Measurements from ENCODE around the gene MAPK1. TPM values are rescaled to one million over a fixed set of nuclear protein-coding genes. Genes with fewer than 3 reads are reported as not detected.
"Not testable (repeated sequence)": the region's sequence is repeated elsewhere in the genome, so short reads cannot be mapped to it uniquely, and the experiment has no call there.

MAPK1 gene
- 73.2 TPM for polyA plus RNA-seq (2012; ENCODE audit: insufficient read depth, insufficient read length)

GRCh38 chr22:21867528-21868266, at the start of gene MAPK1:
Gene MAPK1, minus strand, starts transcription at chr22:21867645. Its CDS starts 205 bp downstream, at chr22:21867440.
- DNase-seq (ENCODE audit: low read depth, low spot score): peak; percentile 84
- H3K4me3 ChIP-seq (ENCODE audit: low read length): peak within 1 kb of the TSS; percentile 89

- H3K4me3 ChIP-seq (ENCODE audit: low read length): no peak overlapping the region
- DNase-seq (ENCODE audit: low read depth, low spot score): no peak
Observed at GRCh38 chr22:21916309-21916918, 49.0 kb upstream of the MAPK1 start.

GRCh38 chr22:21915624-21916308, 48.3 kb upstream of the MAPK1 start:
- no peak for DNase-seq (ENCODE audit: low read depth, low spot score)
- H3K4me3 ChIP-seq (ENCODE audit: low read length): no peak overlapping the region

DNA sequence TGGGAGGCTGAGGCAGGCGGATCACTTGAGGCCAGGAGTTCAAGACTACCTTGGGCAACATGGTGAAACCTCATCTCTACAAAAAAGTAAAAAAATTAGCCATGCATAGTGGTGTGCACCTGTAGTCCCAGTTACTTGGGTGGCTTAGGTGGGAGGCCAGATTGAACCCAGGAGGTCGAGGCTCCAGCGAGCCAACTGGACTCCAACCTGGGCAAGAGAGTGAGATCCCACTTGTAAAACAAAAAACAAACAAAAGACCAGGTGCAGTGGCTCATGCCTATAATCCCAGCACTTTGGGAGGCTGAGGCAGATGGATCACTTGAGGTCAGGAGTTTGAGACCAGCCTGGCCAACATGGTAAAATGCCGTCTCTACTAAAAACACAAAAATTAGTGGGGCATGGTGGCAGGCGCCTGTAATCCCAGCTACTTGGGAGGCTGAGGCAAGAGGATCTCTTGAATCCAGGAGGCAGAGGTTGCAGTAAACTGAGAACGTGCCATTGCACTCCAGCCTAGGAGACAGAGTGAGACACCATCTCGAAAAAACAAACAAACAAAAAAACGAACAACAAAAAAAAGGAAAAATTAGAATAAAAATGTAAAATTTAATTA, 46.7 kb upstream of the MAPK1 start:
- not testable (repeated sequence) for H3K4me3 ChIP-seq (ENCODE audit: low read length); DNase-seq (ENCODE audit: low read depth, low spot score)

DNA sequence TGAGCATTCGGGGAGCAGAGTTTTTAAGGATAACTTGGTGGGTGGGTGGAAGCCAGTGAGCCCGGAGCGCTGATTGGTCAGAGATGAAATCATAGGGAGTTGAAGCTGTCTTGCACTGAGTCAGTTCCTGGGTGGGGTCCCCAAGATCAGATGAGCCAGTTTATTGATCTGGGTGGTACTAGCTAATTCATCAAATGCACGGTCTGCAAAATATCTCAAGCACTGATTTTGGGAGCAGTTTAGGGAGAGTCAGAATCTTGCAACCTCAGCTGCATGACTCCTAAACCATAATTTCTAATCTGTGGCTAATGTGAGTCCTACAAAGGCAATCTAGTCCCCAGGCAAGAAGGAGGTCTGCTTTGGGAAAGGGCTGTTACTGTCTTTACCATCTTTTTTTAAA, 42.9 kb upstream of the MAPK1 start:
- DNase-seq (ENCODE audit: low read depth, low spot score); H3K4me3 ChIP-seq (ENCODE audit: low read length): not testable (repeated sequence)

- DNase-seq (ENCODE audit: low read depth, low spot score): no peak
- H3K4me3 ChIP-seq (ENCODE audit: low read length): no peak overlapping the region
Observed at GRCh38 chr22:21909871-21910270, 42.4 kb upstream of the MAPK1 start.

DNA sequence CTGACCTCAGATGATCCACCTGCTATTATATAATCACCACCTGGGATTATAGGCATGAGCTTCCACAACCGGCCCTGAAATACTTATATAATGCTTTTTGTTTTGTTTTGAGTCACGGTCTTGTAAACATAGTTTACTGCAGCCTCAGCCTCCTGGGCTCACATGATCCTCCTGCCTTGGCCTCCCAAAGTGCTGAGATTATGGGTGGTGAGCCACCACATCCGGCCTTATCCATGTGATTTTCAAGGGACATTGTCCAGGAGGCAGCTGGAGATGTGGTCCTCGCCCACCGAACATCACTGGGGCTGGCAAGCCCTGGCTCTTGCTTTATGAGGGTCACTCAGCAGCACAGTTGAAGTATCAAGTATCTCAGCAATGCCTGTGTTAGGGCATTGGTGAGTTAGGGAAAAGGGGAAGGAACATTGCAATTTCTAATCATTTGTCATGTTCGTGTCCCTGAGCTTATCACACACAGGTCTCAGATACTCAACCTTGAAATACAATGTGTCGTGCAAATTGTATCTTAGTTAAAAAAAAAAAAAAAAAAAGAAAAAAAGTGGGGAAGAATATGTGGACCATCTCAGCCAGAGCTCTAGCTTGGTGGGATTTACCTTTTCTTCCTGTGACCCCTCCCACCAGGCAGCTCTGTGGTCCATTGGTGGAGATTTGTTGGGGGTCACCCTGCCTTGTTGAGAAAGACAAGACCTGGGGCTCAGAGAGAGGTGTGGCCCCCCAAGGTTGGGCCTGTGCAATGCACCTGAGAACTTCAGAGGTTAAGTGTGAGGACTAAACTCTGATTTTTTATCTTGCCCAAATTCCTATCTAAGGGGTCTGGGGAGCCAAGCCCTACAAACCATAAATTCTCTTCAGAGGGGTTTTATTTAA, 40.4 kb upstream of the MAPK1 start:
- DNase-seq (ENCODE audit: low read depth, low spot score): no peak
- H3K4me3 ChIP-seq (ENCODE audit: low read length): no peak overlapping the region

- not testable (repeated sequence) for H3K4me3 ChIP-seq (ENCODE audit: low read length); DNase-seq (ENCODE audit: low read depth, low spot score)
Observed at GRCh38 chr22:21905234-21905633, 37.8 kb upstream of the MAPK1 start.

- H3K4me3 ChIP-seq (ENCODE audit: low read length): no peak overlapping the region
- DNase-seq (ENCODE audit: low read depth, low spot score): no peak
Observed at GRCh38 chr22:21904250-21904789, 36.9 kb upstream of the MAPK1 start.

DNA sequence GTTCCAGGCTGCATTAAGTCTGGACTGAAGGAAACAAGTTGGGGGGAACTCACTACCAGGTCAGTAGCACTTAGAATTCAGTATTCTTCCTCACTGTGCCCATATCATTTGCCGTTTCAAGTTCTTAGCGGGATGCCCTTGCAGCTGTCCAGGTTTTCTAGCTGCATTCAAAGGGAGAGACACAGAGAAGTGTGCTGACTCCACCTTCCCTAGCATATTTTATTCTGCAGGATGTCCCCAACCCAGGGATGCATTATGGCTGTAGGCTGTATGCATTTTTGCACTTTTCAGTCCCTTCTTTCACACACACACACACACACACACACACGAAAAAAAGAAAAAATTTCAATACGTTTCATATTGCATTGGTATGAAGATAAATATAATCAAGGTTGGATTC, 35.8 kb upstream of the MAPK1 start:
- no peak overlapping the region for H3K4me3 ChIP-seq (ENCODE audit: low read length)
- DNase-seq (ENCODE audit: low read depth, low spot score): no peak

- H3K4me3 ChIP-seq (ENCODE audit: low read length): no peak overlapping the region
- DNase-seq (ENCODE audit: low read depth, low spot score): no peak
Observed at GRCh38 chr22:21902296-21903087, 35.0 kb upstream of the MAPK1 start.

GRCh38 chr22:21898354-21898896, 31.0 kb upstream of the MAPK1 start:
- no peak overlapping the region for H3K4me3 ChIP-seq (ENCODE audit: low read length)
- DNase-seq (ENCODE audit: low read depth, low spot score): no peak

- no peak for DNase-seq (ENCODE audit: low read depth, low spot score)
- H3K4me3 ChIP-seq (ENCODE audit: low read length): no peak overlapping the region
Observed at GRCh38 chr22:21896951-21897513, 29.6 kb upstream of the MAPK1 start.

GRCh38 chr22:21896275-21896674, 28.8 kb upstream of the MAPK1 start:
- not testable (repeated sequence) for DNase-seq (ENCODE audit: low read depth, low spot score); H3K4me3 ChIP-seq (ENCODE audit: low read length)

DNA sequence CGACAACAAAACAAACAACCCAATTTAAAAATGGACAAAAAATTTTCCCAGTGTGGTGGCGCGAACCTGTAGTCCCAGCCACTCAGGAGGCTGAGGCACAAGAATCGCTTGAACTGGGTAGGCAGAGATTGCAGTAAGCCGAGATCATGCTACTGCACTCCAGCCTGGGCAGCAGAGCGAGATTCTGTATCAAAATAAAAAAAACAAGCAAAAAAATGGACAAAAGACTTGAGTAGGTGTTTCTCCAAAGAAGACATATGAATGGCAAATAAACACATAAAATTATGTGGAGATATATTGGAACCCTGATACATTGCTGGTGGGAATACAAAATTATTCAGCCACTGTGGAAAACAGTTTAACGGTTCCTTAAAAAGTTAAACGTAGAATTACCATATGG, 27.4 kb upstream of the MAPK1 start:
- H3K4me3 ChIP-seq (ENCODE audit: low read length): no peak overlapping the region
- DNase-seq (ENCODE audit: low read depth, low spot score): no peak

- no peak for DNase-seq (ENCODE audit: low read depth, low spot score)
- H3K4me3 ChIP-seq (ENCODE audit: low read length): no peak overlapping the region
Observed at GRCh38 chr22:21889251-21889990, 22.0 kb upstream of the MAPK1 start.

DNA sequence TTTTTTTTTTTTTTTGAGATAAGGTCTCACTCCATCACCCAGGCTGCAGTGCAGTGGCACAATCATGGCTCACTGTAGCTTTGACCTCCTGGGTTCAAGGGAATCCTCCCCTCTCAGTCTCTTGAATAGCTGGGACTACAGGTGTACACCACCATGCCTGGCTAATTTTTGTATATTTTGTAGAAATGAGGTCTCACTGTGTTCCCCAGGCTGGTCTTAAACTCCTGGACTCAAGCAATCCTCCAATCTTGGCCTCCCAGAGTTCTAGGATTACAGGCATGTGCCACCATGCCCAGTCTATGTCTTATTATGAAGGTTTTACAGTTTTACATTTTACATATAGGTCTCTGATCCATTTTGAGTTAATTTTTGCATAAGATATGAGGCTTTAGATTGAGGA, 20.4 kb upstream of the MAPK1 start:
- no peak overlapping the region for H3K4me3 ChIP-seq (ENCODE audit: low read length)

More for the DNA sequence above, 20.4 kb upstream of the MAPK1 start:
- DNase-seq (ENCODE audit: low read depth, low spot score): no peak

Measured in Jurkat, Clone E6-1 (cell line).